Tibial nerve (tissue), 4 donors: ENCODE results near the gene SHC2. TPM values are rescaled to one million over a fixed set of nuclear protein-coding genes. Genes with fewer than 3 reads are reported as not detected.
"Not testable (repeated sequence)": the region's sequence is repeated elsewhere in the genome, so short reads cannot be mapped to it uniquely, and the experiment has no call there.

Source experiments
- DNase-seq, 2 donors: peaks; one replicate each; pipeline ENCODE4 v3.0.0-alpha.2; 2019; ENCODE audit warnings: low spot score in 2 of 2
- H3K27ac ChIP-seq, 4 donors: fragments of 200-600 bp; sonication (generic) in 3 of 4; one replicate each; pipeline ENCODE4 v1.5.1; 2017 to 2019; ENCODE audit warnings: mild to moderate bottlenecking in 1 of 4
- H3K27me3 ChIP-seq, 2 donors: fragments of 200-600 bp; sonication (generic) in 1 of 2; one replicate each; pipeline versions ENCODE4 v1.5.1 to v1.6.0; 2017 to 2019
- H3K36me3 ChIP-seq, 3 donors: fragments of 200-600 bp; sonication (generic); one replicate each; pipeline ENCODE4 v1.5.1; 2018 to 2019
- H3K4me1 ChIP-seq, 4 donors: fragments of 200-600 bp; sonication (generic) in 3 of 4; one replicate each; pipeline ENCODE4 v1.5.1; 2017 to 2019
- H3K4me3 ChIP-seq, 4 donors: fragments of 200-600 bp; sonication (generic) in 3 of 4; one replicate each; pipeline ENCODE4 v1.5.1; 2017 to 2019; ENCODE audit warnings: mild to moderate bottlenecking in 1 of 4, moderate library complexity in 1 of 4
- H3K9me3 ChIP-seq, 4 donors: fragments of 200-600 bp; sonication (generic) in 3 of 4; one replicate each; pipeline ENCODE4 v1.5.1; 2017 to 2019
- EP300 ChIP-seq, 2 donors: sonication (generic); formaldehyde crosslinking; IDR thresholded peaks; one replicate each; pipeline ENCODE4 v1.6.1; 2017; ENCODE audit warnings: antibody characterized with exemption in 2 of 2, mild to moderate bottlenecking in 1 of 2
- POLR2A ChIP-seq, 2 donors: fragments of 450-650 bp; IDR thresholded peaks; one replicate each; pipeline ENCODE4 v1.6.1; 2017; ENCODE audit warnings: antibody characterized with exemption in 2 of 2, mild to moderate bottlenecking in 2 of 2, moderate library complexity in 2 of 2
- WGBS, 2 donors: methylation state at CpG; one replicate each; pipeline ENCODE4 v1.1.5; 2018; 5-methylcytosine and 5-hydroxymethylcytosine counted together
- total RNA-seq, 4 donors: library from RNA; depleted of rRNA; stranded (reverse); fragments of >200 nt; gene quantifications; one replicate each; pipeline ENCODE4 v1.1.0, GENCODE V29; 2016
- TF ChIP-seq, protein P1 (sequence below), 5 experiments: fragments of 200-600 bp in 3 of 5; fragments of 450-650 bp in 2 of 5; sonication (generic) in 3 of 5; IDR thresholded peaks; one replicate each; pipeline ENCODE4 v1.5.1; 2016 to 2019; ENCODE audit warnings: antibody characterized with exemption in 5 of 5, mild to moderate bottlenecking in 3 of 5, moderate library complexity in 2 of 5

SHC2 gene
- total RNA-seq, 4 donors from 2014 or later = 13.5 to 41.1 (median 22.9) TPM

DNA sequence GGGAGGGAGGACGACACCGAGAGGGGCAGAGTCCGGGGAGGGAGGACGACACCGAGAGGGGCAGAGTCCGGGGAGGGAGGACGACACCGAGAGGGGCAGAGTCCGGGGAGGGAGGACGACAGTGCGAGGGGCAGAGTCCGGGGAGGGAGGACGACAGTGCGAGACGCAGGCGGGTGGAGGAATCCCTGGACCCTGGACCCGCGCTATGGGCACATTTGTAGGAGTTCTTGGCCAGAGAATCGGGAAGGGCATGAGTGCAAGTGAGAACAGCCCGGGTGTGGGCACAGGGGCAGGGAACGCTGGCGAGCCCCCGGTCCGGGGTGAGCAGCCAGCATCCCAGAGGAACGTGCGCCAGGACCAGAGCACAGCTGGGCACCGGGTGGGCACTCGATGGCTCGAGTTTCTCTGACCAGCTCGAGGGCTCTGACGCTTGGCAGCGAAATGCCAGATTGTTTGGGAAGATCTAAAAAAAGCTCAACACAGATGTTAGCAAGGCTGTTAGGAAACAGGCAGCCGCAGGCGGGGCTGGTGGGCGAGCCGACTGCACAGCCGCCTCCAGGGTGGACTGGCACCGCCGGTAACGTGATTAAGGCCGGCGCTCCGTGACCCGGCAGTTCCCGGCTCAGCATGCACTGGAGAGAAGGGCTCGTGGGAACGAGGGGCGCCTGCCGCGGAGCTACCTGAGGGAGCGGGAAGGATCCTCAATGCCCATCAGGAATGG lies 33.9 kb downstream of the SHC2 start:
- Histone ChIP-seq H3K36me3 (peaks cover 0 to 4% (median 0%) of the 10 kb centered on the region in 3 donors), H3K27me3 (no peaks in the 10 kb centered on the region), H3K4me1 (no peaks in the 10 kb centered on the region), H3K4me3 (no peak overlapping the region), H3K27ac (no peak overlapping the region), H3K9me3 (no peaks in the 10 kb centered on the region)
- TF ChIP-seq EP300 (IDR thresholded peaks at IDR 0.05) (no peak), POLR2A (IDR thresholded peaks at IDR 0.05) (no peak)
- TF ChIP-seq, protein P1, sequence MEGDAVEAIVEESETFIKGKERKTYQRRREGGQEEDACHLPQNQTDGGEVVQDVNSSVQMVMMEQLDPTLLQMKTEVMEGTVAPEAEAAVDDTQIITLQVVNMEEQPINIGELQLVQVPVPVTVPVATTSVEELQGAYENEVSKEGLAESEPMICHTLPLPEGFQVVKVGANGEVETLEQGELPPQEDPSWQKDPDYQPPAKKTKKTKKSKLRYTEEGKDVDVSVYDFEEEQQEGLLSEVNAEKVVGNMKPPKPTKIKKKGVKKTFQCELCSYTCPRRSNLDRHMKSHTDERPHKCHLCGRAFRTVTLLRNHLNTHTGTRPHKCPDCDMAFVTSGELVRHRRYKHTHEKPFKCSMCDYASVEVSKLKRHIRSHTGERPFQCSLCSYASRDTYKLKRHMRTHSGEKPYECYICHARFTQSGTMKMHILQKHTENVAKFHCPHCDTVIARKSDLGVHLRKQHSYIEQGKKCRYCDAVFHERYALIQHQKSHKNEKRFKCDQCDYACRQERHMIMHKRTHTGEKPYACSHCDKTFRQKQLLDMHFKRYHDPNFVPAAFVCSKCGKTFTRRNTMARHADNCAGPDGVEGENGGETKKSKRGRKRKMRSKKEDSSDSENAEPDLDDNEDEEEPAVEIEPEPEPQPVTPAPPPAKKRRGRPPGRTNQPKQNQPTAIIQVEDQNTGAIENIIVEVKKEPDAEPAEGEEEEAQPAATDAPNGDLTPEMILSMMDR (IDR thresholded peaks at IDR 0.05) = no peak
- DNase-seq = no peak
- 80% methylated on average over 50 of the region's 51 CpGs for WGBS, 2 donors

DNA sequence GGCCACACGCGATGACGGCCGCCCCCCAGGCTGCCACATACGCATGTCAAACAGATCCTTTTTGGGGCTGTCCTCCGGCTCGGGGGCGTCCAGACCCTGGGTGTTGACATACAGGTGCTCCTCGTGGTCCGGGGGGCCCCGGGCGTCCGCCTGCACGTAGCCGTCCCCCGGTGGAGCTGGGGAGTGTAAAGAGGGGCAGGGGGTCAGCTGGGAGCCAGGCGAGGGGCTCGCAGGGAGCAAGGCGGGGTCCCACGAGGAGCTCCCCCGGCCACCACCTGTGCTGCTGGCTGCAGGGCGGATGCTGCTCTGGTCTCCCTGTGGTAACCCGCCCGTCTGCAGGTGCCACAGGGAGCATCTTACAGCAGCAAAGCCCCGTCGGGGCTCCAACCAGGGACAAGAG lies 35.8 kb downstream of the SHC2 start:
- peaks cover 0 to 8% (median 0%) of the 10 kb centered on the region in 3 donors for H3K36me3 ChIP-seq

DNA sequence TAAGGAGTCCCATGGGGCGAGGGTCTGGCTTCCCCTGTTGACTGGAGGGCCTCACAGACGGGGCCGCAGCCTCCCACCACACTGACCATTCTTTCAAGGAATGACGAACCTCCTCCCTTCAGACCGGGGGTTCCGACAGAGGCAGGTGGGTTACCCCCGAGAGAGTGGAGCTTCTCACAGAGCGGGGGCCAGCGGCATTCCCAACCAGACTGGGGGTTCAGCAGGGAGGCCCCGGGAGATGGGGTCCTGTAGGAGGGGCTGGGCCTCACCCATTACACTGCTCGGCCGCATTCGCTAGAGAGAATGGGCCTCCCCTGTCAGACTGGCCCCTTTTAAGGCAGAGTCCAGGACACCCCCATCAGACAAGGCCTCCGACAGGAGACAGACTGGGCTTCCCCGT lies 36.3 kb downstream of the SHC2 start:
- no peak for DNase-seq
- H3K4me3 ChIP-seq = no peak overlapping the region
- TF ChIP-seq POLR2A (IDR thresholded peaks at IDR 0.05) (no peak), EP300 (IDR thresholded peaks at IDR 0.05) (no peak)
- TF ChIP-seq, protein P1 (IDR thresholded peaks at IDR 0.05) = no peak
- no peaks in the 10 kb centered on the region for H3K27me3 ChIP-seq
- no peaks in the 10 kb centered on the region for H3K9me3 ChIP-seq
- H3K36me3 ChIP-seq = peaks cover 0 to 8% (median 0%) of the 10 kb centered on the region in 3 donors
- no peak overlapping the region for H3K27ac ChIP-seq
- no peaks in the 10 kb centered on the region for H3K4me1 ChIP-seq
- 88 to 92% methylated on average over 6 to 11 of the region's 15 CpGs for WGBS, 2 donors

More for the DNA sequence above, 35.8 kb downstream of the SHC2 start:
- Histone ChIP-seq H3K27ac (no peak overlapping the region), H3K4me1 (no peaks in the 10 kb centered on the region), H3K9me3 (no peaks in the 10 kb centered on the region), H3K27me3 (no peaks in the 10 kb centered on the region), H3K4me3 (no peak overlapping the region)
- TF ChIP-seq, protein P1 (IDR thresholded peaks at IDR 0.05) = no peak
- TF ChIP-seq POLR2A (IDR thresholded peaks at IDR 0.05) (no peak), EP300 (IDR thresholded peaks at IDR 0.05) (no peak)
- 92 to 93% methylated on average over 20 to 26 of the region's 26 CpGs for WGBS, 2 donors
- no peak for DNase-seq

DNA sequence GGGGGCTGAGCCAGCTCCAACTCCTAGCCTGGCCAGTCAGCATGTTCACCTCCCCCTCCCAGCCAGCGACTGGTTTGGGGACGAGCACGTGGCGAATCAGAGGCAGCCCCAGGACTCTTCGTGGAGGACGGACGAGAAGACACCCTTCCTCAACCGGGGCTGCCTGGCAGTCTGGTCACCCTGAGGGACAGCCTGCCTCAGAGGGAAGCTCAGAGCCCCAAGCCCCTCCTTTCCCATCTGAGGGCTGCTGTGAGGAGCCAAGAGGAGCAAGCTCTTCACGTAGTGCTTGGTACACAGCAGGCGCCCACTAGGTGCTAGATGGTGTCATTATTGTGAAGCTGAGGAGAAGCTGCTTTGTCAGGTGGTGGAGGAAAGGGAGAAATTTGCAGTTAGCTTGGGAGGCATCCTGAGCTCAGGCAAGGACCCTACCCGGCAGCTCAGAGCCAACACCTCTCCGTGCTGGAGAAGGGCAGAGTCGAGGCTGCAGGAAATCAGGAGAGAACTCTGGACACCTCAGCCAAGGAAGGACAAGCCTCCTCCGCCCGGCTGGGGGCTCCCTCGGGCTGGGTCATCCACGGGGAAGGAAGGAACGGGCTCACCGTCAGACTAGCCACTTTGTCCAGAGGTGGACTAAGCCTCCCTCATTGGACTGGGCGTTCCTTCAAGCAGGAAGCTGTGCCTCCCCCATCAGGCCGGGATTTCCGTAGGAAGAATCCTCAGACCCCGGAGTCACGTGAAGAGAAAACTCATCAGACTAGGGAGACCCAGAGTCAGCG lies 37.0 kb downstream of the SHC2 start:
- 86 to 87% methylated on average over 25 of the region's 25 CpGs for WGBS, 2 donors
- H3K4me3 ChIP-seq = no peak overlapping the region
- TF ChIP-seq POLR2A (IDR thresholded peaks at IDR 0.05) (no peak), EP300 (IDR thresholded peaks at IDR 0.05) (no peak)
- TF ChIP-seq, protein P1 (IDR thresholded peaks at IDR 0.05) = no peak

DNA sequence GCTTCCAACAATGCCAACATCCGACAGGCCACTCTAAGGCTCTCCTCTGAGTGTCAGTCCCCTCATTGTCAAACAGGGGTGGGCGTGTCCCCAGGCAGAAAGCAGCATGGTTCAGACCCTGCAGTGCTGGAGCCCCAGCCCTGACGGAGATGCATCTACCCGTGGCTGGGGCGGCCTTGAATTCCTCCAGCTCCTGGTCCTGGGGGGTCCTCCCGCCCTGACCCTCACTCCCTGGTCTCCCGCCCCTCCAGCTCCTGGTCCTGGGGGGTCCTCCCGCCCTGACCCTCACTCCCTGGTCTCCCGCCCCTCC lies 38.0 kb downstream of the SHC2 start:
- not testable (repeated sequence) for H3K27me3 ChIP-seq, DNase-seq, H3K27ac ChIP-seq, H3K4me3 ChIP-seq, H3K9me3 ChIP-seq, H3K4me1 ChIP-seq, H3K36me3 ChIP-seq
- 79 to 82% methylated on average over 5 to 9 of the region's 9 CpGs for WGBS, 2 donors

More for the DNA sequence above, 37.0 kb downstream of the SHC2 start:
- Histone ChIP-seq H3K9me3 (no peaks in the 10 kb centered on the region), H3K36me3 (peaks cover 0 to 8% (median 0%) of the 10 kb centered on the region in 3 donors), H3K27me3 (no peaks in the 10 kb centered on the region), H3K27ac (no peak overlapping the region), H3K4me1 (peaks cover 0 to 3% (median 0%) of the 10 kb centered on the region in 4 donors)
- no peak for DNase-seq
